ENCODE measurements around the gene MPP1.

MPP1 gene

DNA sequence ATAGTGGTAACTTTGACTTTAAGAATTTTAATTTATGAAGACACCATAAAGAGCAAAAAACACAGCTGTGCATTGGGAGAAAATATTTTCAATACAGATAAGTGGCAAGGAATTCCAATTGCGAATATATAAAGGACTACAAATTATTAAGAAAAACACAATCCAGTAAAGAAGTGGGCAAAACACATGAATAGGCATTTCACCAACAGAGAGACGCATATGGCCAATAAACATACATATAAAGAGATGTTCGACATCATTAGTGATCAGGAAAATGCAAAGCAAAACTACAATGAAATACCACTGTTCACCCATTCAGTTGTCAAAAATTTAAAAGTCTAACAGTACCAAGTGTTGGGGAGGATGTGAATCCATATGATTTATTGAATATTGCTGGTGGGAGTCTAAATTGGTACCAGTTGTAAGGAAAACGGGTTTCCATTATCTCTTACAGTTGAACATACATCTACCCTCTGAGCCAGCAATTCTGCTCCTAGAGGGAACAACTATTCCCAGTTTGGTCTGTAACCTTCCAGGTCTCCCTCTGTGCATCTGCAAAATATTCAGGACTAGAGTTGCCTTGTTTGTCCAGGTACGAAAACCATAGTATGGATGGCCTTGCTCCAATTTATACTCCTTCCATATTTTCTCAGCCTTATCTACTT is 1.7 kb upstream of the MPP1 start:
- no peak for TF ChIP-seq CTCF (IDR thresholded peaks at IDR 0.05; ENCODE audit: extremely low read depth, missing control alignments)
- no peak for DNase-seq (ENCODE audit: low spot score)

DNA sequence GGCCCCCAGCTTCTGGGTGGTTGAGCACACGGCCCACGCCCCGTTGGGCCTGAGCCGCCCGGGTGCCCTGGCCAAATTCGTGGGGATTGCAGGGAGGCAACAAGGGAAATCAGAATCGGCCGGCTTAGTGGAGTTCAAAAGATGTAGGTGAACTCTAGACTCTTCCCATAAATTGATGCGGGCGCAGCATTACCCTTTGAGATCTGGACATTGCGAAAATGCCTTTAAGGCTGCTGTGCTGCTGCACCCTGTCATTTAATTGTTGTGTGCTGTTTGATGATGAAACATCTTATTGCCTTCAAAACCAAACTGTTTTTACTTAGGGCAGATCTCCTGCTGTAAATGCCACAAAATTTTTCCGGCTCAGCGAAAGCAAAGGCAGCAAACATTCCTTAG is 409 bp upstream of the MPP1 start:
- no peak for TF ChIP-seq CTCF (IDR thresholded peaks at IDR 0.05; ENCODE audit: extremely low read depth, missing control alignments)
- DNase-seq (ENCODE audit: low spot score): no peak

DNA sequence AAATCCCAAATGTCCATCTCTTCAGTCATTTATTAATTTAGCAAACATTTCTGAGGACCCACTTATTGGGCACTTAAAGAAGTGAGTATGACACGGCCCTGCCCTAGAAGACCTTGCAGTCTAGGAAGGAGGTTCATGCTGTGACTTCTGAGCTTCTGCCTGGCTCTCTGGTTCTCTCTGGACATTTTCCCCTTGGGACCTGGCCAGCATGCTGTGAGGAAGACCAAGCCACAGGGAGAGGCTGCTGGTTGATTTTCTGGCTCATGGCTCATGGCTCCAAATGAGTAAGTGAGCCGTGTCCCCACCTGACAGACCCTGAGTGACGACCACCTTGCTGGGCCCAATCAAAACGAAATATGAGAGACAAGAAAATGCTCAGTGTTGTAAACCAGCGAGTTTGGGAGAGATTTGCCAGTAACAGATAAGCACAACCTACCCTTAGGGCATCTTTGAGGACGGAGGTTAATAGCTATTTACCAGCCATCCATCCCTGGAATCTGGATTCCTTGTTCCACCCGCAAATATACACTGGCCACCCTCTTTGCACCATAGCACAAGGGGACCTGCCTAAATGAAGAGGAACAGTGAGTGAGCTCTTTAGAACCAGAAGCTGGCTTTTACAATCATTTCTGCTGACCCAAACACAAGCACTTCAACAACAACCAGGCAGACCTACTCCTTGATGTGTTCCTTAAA is 876 bp downstream of the MPP1 start:
- TF ChIP-seq CTCF (IDR thresholded peaks at IDR 0.05; ENCODE audit: extremely low read depth, missing control alignments): no peak
- no peak for DNase-seq (ENCODE audit: low spot score)

DNA sequence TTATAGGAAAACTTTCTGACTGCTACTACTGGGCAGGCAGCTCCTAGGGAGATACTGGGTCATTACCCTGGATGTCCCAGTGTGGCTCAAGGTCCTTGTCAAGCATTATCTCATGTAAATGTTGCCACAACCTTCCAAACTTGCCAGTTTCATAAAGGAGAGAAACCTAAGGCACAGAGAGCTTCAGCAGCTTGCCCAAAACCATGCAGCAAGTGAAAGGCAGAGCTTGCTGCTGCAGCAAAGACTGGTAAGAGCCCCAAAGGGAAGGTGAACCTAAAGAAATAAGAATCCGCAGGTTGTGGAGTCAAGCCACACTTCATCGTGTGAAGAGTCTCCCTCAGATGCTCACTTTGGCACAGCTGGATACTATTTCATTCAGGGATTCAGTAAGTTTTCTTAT is 2.3 kb downstream of the MPP1 start:
- DNase-seq (ENCODE audit: low spot score): no peak
- no peak for TF ChIP-seq CTCF (IDR thresholded peaks at IDR 0.05; ENCODE audit: extremely low read depth, missing control alignments)

DNA sequence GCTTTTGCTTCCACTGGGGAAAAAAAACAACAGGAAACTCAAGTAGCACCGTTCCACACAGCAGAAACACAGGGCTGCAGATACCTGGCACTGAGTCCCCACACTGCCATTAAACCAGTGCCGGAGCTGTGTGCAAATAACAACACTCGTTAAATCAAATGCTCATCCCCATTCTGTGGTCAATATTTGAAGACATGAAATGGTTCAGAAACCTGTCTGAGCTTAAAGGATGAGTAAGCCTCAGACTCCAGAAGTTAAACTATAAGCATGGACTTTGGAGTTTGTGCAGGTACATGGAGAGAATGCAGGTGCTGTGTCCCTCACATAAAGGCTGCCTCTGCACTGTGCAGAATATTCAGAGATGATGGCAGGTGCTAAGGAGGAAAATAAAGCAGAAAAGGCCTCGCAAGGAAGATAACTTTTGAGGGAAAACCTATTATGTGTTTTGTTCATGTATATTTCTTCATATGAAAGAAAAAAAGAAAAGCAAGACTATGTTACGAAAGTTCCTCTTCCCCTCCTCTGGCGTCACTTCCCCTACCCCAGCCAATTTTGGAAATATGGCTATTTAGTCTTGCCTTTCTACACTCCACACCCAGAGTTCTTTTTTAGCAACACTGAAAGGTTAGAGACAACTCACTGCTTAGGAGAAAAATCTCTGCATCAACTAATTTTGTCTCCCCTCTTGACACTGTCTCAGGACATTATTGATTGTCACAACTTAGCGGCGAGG is 4.6 kb downstream of the MPP1 start:
- no peak for TF ChIP-seq CTCF (IDR thresholded peaks at IDR 0.05; ENCODE audit: extremely low read depth, missing control alignments)
- DNase-seq (ENCODE audit: low spot score): no peak

- DNase-seq (ENCODE audit: low spot score): no peak
- no peak for TF ChIP-seq CTCF (IDR thresholded peaks at IDR 0.05; ENCODE audit: extremely low read depth, missing control alignments)
Measured at GRCh38 chrX:154799556-154800348, 5.5 kb downstream of the MPP1 start.

All from GM20000 (cell line).